K562 (cell line): ENCODE results near the gene RRAS. TPM values are rescaled to one million over a fixed set of nuclear protein-coding genes. Genes with fewer than 3 reads are reported as not detected.
A peak's percentile ranks its signal among the peaks of the same experiment; 100 is the strongest.

ENCODE experiments used
- ARID1B ChIP-seq: fragments of 450-650 bp; IDR thresholded peaks from 2 replicates; pipeline ENCODE4 v1.6.1; 2016; ENCODE audit warnings: antibody characterized with exemption, mild to moderate bottlenecking, inconsistent platforms
- CBX8 ChIP-seq: fragments of 200-600 bp; sonication (generic); IDR thresholded peaks from 2 replicates; pipeline ENCODE4 v1.6.1; 2012; ENCODE audit warnings: borderline replicate concordance, mixed run types, low read depth, mild to moderate bottlenecking, moderate library complexity, mixed read lengths, low read length, control low read depth, inconsistent platforms; ENCODE audit not compliant: poor library complexity, severe bottlenecking; ENCODE audit errors: extremely low read depth
- CUX1 ChIP-seq: fragments of 200-800 bp; sonication (Bioruptor generic); IDR thresholded peaks from 2 replicates; pipeline ENCODE4 v1.6.1; 2016; ENCODE audit warnings: missing genetic modification characterization, missing compliant biosample characterization
- DACH1 ChIP-seq: fragments of 450-650 bp; IDR thresholded peaks from 2 replicates; pipeline ENCODE4 v1.6.1; 2018; ENCODE audit not compliant: partially characterized antibody
- DEAF1 ChIP-seq: fragments of 450-650 bp; formaldehyde crosslinking; IDR thresholded peaks from 2 replicates; pipeline ENCODE4 v1.4.0; 2020; ENCODE audit warnings: mild to moderate bottlenecking, moderate library complexity
- IRF9 ChIP-seq: fragments of 450-650 bp; IDR thresholded peaks from 2 replicates; pipeline ENCODE4 v1.6.1; 2016; ENCODE audit warnings: missing biosample characterization, missing genetic modification characterization
- MEF2A ChIP-seq: IDR thresholded peaks from 2 replicates; pipeline ENCODE4 v1.6.1; 2011; ENCODE audit warnings: low read depth, mild to moderate bottlenecking, low read length, moderate library complexity; ENCODE audit not compliant: control insufficient read depth
- PHTF2 ChIP-seq: fragments of 250-450 bp; sonication (Bioruptor Pico); IDR thresholded peaks from 2 replicates; pipeline ENCODE4 v1.5.0; 2021; ENCODE audit warnings: mild to moderate bottlenecking
- SNAPC5 ChIP-seq: fragments of 250-450 bp; sonication (Bioruptor Pico); IDR thresholded peaks from 2 replicates; pipeline ENCODE4 v1.8.0; 2021; ENCODE audit warnings: moderate library complexity, mild to moderate bottlenecking, inconsistent platforms
- TBL1XR1 ChIP-seq, 2 experiments: IDR thresholded peaks; 2 replicates each; pipeline ENCODE4 v1.6.1; 2012; ENCODE audit warnings: improper control_type of control experiment in 2 of 2, low read length in 2 of 2, mild to moderate bottlenecking in 1 of 2
- TGIF2 ChIP-seq: sonication (generic); formaldehyde crosslinking; IDR thresholded peaks from 2 replicates; pipeline ENCODE4 v1.8.1; 2022; ENCODE audit warnings: mild to moderate bottlenecking, missing genetic modification reagents, moderate library complexity
- XRCC5 ChIP-seq: fragments of 200-400 bp; formaldehyde crosslinking; IDR thresholded peaks from 2 replicates; pipeline ENCODE4 v1.6.1; 2017; ENCODE audit warnings: low read depth, mild to moderate bottlenecking, low read length
- ZHX1 ChIP-seq: fragments of 150-350 bp; conservative IDR thresholded peaks from 2 replicates; pipeline ENCODE4 v1.6.1; 2014; ENCODE audit warnings: low read length
- ZNF764 ChIP-seq: fragments of 250-450 bp; sonication (Bioruptor Pico); IDR thresholded peaks from 2 replicates; pipeline ENCODE4 v1.4.0; 2020; ENCODE audit warnings: low read depth, mild to moderate bottlenecking, moderate library complexity
- polyA plus RNA-seq, 8 experiments: library from polyadenylated mRNA; depleted of rRNA in 4 of 8; stranded (reverse) in 5 of 8; unstranded in 3 of 8; fragments of >200 nt; fragmentation: Nextera tagmentation in 2 of 8; fragmentation: Illumina TruSeq in 1 of 8; extraction: Ambion mirVana in 2 of 8; extraction: Trizol in 1 of 8; gene quantifications; 2 replicates each; pipeline versions ENCODE4 v1.2.1 to v1.2.3, GENCODE V29; 2011 to 2014; ENCODE audit warnings: inconsistent platforms in 1 of 8, missing spikeins in 1 of 8
- total RNA-seq, 7 experiments: library from RNA; depleted of rRNA in 6 of 7; stranded (reverse); fragments of >200 nt in 6 of 7; fragmentation: Illumina TruSeq in 2 of 7; extraction: Trizol in 2 of 7; gene quantifications; 2 replicates each; pipeline versions ENCODE4 v1.2.1 to v1.2.3, GENCODE V29; 2011 to 2021; ENCODE audit warnings: low replicate concordance in 1 of 7

RRAS gene
- total and polyA plus RNA-seq, 9 of the 15 experiments (the other 6 are each of a cell fraction or from before 2014, with no cell fraction given) = 0.70 to 17.3 (median 8.2) TPM

GRCh38 chr19:49641688-49642491 is 1.9 kb upstream of the RRAS start, which contains the start of gene SCAF1 (continued):
- TF ChIP-seq IRF9 (tag) = no peak
- TF ChIP-seq MEF2A = no peak
- 0 out of 4 replicates have a peak, but pooled peaks of 1 of the 2 experiments have one; percentile 62 for TF ChIP-seq TBL1XR1 (IDR thresholded peaks at IDR 0.05; ENCODE audit: low read length in 2 of 2)
- no peak for TF ChIP-seq DACH1
- TF ChIP-seq ZHX1 = no peak
- no peak for TF ChIP-seq CBX8
- TF ChIP-seq ZNF764 (CRISPR knock-in tag) = no peak
- no peak for TF ChIP-seq SNAPC5 (CRISPR knock-in tag)
- TF ChIP-seq XRCC5 = 0 out of 2 replicates have a peak, but pooled peaks have one; percentile 61
- TF ChIP-seq DEAF1 (CRISPR knock-in tag) = no peak
- no peak for TF ChIP-seq CUX1 (CRISPR knock-in tag)
- TF ChIP-seq ARID1B = no peak
- TF ChIP-seq TGIF2 (CRISPR knock-in tag) = no peak
- TF ChIP-seq PHTF2 (CRISPR knock-in tag) = no peak; the same call in 1 of the 2 replicates
